ENCODE results near the gene HSD11B1L. TPM values are rescaled to one million over a fixed set of nuclear protein-coding genes. Genes with fewer than 3 reads are reported as not detected.

Gene HSD11B1L
- total RNA-seq, 2 experiments from 2014 or later, result 2.4 to 2.9 TPM

DNA sequence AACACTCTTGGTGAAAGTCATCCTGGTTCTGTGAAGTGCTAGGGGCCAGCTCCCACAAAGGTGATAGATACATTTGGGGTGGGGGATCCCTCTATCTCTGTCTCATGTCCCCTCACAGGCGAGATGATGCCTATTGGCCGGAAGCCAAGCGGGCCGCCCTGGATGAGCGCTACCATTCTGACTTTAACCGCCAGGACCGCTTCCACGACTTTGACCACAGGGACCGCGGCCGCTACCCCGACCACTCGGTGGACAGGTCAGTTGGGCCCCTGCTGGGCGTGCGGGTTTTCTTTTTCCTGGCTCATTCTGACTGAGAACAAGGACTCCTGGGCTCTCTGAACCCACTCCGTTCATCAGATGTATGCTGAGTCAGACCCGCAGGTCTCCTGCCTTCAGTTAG lies 16.9 kb upstream of the HSD11B1L start:
- Mint-ChIP-seq H3K4me3 (no peak overlapping the region), H3K36me3 (ENCODE audit: low read depth) (peaks cover 94% of the 10 kb centered on the region), H3K4me1 (ENCODE audit: low read depth) (no peaks in the 10 kb centered on the region), H3K27ac (no peak overlapping the region), H3K27me3 (no peaks in the 10 kb centered on the region), H3K9me3 (no peaks in the 10 kb centered on the region)
- TF ChIP-seq CTCF (IDR thresholded peaks at IDR 0.05), result no peak
- no peak for DNase-seq
- H3K27me3 ChIP-seq (ENCODE audit: control insufficient read depth in 1 of 2, insufficient read depth in 2 of 2, low read length in 2 of 2), result no peaks in the 10 kb centered on the region
- no peaks in the 10 kb centered on the region for H3K4me1 ChIP-seq (ENCODE audit: insufficient read depth, low read length)
- intact Hi-C loops (cut with DNase I, micrococcal nuclease), result no loop called here
- ChIA-PET CTCF (no interaction called here), POLR2A (no interaction called here)
- no peaks in the 10 kb centered on the region for H3K9me3 ChIP-seq (ENCODE audit: control insufficient read depth in 1 of 2, insufficient read depth in 1 of 2, low read length in 2 of 2)
- no peak overlapping the region for H3K27ac ChIP-seq (ENCODE audit: low read depth in 1 of 2, low read length in 2 of 2)
- ATAC-seq (ENCODE audit: poor library complexity), result no peak
- H3K36me3 ChIP-seq (ENCODE audit: insufficient read depth, low read length), result peaks cover 93% of the 10 kb centered on the region
- no peak overlapping the region for H3K4me3 ChIP-seq (ENCODE audit: low read length)

DNA sequence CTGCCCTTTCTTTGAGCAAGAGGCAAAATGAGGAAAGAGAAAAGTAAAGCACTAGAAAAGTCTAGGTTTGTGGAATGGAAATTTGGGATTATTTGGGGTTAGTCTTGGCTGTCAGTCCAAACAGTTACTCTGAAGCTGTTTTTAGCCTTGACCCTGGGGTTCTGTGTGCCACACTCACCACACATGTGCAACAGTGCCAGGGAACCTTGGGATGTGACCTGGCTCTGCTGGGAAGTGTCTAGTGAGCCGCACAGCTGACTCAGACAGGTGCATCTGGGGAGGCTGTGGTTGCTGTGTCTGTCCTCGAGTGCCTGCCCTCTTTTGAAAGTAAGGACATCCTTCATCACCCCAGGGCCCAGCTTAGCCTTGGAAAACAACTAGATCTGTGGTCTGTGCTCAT lies 16.3 kb upstream of the HSD11B1L start:
- Mint-ChIP-seq H3K4me3 (no peak overlapping the region), H3K4me1 (ENCODE audit: low read depth) (no peaks in the 10 kb centered on the region), H3K9me3 (no peaks in the 10 kb centered on the region), H3K27ac (no peak overlapping the region), H3K36me3 (ENCODE audit: low read depth) (peaks cover 92% of the 10 kb centered on the region), H3K27me3 (no peaks in the 10 kb centered on the region)
- Histone ChIP-seq H3K9me3 (ENCODE audit: control insufficient read depth in 1 of 2, insufficient read depth in 1 of 2, low read length in 2 of 2) (no peaks in the 10 kb centered on the region), H3K27me3 (ENCODE audit: control insufficient read depth in 1 of 2, insufficient read depth in 2 of 2, low read length in 2 of 2) (no peaks in the 10 kb centered on the region), H3K4me3 (ENCODE audit: low read length) (no peak overlapping the region), H3K36me3 (ENCODE audit: insufficient read depth, low read length) (peaks cover 94% of the 10 kb centered on the region), H3K27ac (ENCODE audit: low read depth in 1 of 2, low read length in 2 of 2) (no peak overlapping the region), H3K4me1 (ENCODE audit: insufficient read depth, low read length) (no peaks in the 10 kb centered on the region)
- DNase-seq (no peak), ATAC-seq (ENCODE audit: poor library complexity) (no peak)
- ChIA-PET POLR2A (no interaction called here), CTCF (no interaction called here)
- TF ChIP-seq CTCF (IDR thresholded peaks at IDR 0.05), result no peak
- intact Hi-C loops (cut with DNase I, micrococcal nuclease), result no loop called here

DNA sequence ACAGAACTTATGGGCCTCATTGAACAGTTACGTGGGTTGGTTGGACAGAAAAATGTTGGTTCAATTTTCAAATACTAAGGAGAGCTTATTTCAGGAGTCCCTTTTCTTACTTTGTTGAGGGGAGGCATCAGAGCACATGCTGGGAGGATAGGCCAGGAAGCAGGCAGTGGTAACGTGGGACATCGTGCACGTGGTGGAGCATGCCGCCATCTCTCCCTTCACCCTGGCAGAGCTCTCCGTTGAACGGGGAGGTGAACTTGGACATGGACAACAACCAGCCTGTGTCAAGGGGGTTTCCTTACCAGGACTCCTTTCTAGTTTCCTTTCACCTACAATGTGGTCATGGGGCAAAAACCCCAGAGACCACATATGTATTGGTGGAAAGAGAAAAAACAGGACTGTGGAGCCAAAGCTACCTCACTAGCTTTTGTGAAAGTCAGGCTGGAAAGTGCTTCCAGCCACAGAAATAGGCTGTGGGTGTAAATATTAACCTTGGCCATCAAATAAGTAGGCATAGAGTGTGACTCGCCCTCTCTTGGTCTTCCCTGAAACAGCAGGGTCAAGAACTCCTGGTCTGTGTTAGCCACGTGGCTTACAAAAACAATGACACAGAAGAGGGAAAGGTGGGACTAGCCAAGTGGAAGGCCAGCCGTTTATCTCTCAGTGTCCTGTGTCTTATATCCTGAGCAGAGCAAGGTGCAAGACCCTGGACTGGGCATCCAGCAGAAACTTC lies 14.9 kb upstream of the HSD11B1L start:
- peaks cover 78% of the 10 kb centered on the region for H3K36me3 Mint-ChIP-seq (ENCODE audit: low read depth)
- no peaks in the 10 kb centered on the region for H3K9me3 Mint-ChIP-seq
- Histone ChIP-seq H3K36me3 (ENCODE audit: insufficient read depth, low read length) (peaks cover 87% of the 10 kb centered on the region), H3K4me1 (ENCODE audit: insufficient read depth, low read length) (no peaks in the 10 kb centered on the region), H3K4me3 (ENCODE audit: low read length) (no peak overlapping the region), H3K27me3 (ENCODE audit: control insufficient read depth in 1 of 2, insufficient read depth in 2 of 2, low read length in 2 of 2) (no peaks in the 10 kb centered on the region), H3K27ac (ENCODE audit: low read depth in 1 of 2, low read length in 2 of 2) (no peak overlapping the region), H3K9me3 (ENCODE audit: control insufficient read depth in 1 of 2, insufficient read depth in 1 of 2, low read length in 2 of 2) (no peaks in the 10 kb centered on the region)
- ChIA-PET POLR2A (no interaction called here), CTCF (no interaction called here)
- no peak overlapping the region for H3K27ac Mint-ChIP-seq
- H3K27me3 Mint-ChIP-seq, result no peaks in the 10 kb centered on the region
- H3K4me1 Mint-ChIP-seq (ENCODE audit: low read depth), result no peaks in the 10 kb centered on the region
- H3K4me3 Mint-ChIP-seq, result no peak overlapping the region
- DNase-seq (no peak), ATAC-seq (ENCODE audit: poor library complexity) (no peak)
- TF ChIP-seq CTCF (IDR thresholded peaks at IDR 0.05), result no peak
- intact Hi-C loops (cut with DNase I, micrococcal nuclease), result no loop called here

All from CD4-positive, alpha-beta T cell (primary cell).